MM.1S (cell line): Measurements from ENCODE around the gene ECHDC1.

ENCODE experiments used
- DNase-seq: peaks from one replicate; pipeline ENCODE4 v3.0.0-alpha.2; 2015
- H2AFZ ChIP-seq: fragments of 300-600 bp; sonication (generic); 2 replicates; pipeline ENCODE4 v1.6.0; 2016; ENCODE audit warnings: antibody characterized with exemption, low read length
- H3F3A ChIP-seq: fragments of 300-600 bp; sonication (generic); 2 replicates; pipeline ENCODE4 v1.6.1; 2016; ENCODE audit warnings: mild to moderate bottlenecking, antibody characterized with exemption, low read length, moderate library complexity, mixed read lengths; ENCODE audit not compliant: insufficient read depth
- H3K27ac ChIP-seq: fragments of 300-600 bp; sonication (generic); 2 replicates; pipeline ENCODE4 v1.5.1; 2016; ENCODE audit warnings: mild to moderate bottlenecking, low read length
- H3K27me3 ChIP-seq: fragments of 300-600 bp; sonication (generic); replicated peaks from 2 replicates; pipeline ENCODE4 v1.6.0; 2016; ENCODE audit warnings: low read length; ENCODE audit not compliant: insufficient read depth
- H3K36me3 ChIP-seq: fragments of 300-600 bp; sonication (generic); replicated peaks from 2 replicates; pipeline ENCODE4 v1.6.1; 2016; ENCODE audit warnings: mild to moderate bottlenecking, low read length, mixed read lengths; ENCODE audit not compliant: insufficient read depth
- H3K4me1 ChIP-seq: fragments of 300-600 bp; sonication (generic); 2 replicates; pipeline ENCODE4 v1.6.1; 2016; ENCODE audit warnings: low read length, mixed read lengths
- H3K4me2 ChIP-seq: fragments of 300-600 bp; sonication (generic); 2 replicates; pipeline ENCODE4 v1.6.0; 2016; ENCODE audit warnings: low read depth, low read length
- H3K4me3 ChIP-seq: fragments of 300-600 bp; sonication (generic); 2 replicates; pipeline ENCODE4 v1.5.1; 2016; ENCODE audit warnings: low read length, mixed read lengths
- H3K79me2 ChIP-seq: fragments of 300-600 bp; sonication (generic); 2 replicates; pipeline ENCODE4 v1.6.1; 2016; ENCODE audit warnings: mixed run types, low read length, mixed read lengths
- H3K9ac ChIP-seq: fragments of 300-600 bp; sonication (generic); 2 replicates; pipeline ENCODE4 v1.6.1; 2016; ENCODE audit warnings: low read length, mixed read lengths
- H3K9me2 ChIP-seq: fragments of 300-600 bp; sonication (generic); replicated peaks from 2 replicates; pipeline ENCODE4 v1.6.1; 2016; ENCODE audit warnings: mild to moderate bottlenecking, low read length, mixed read lengths; ENCODE audit not compliant: insufficient read depth
- H3K9me3 ChIP-seq: fragments of 300-600 bp; sonication (generic); replicated peaks from 2 replicates; pipeline ENCODE4 v1.6.1; 2016; ENCODE audit warnings: mild to moderate bottlenecking, low read length, mixed read lengths; ENCODE audit not compliant: insufficient read depth
- H4K20me1 ChIP-seq: fragments of 300-600 bp; sonication (generic); 2 replicates; pipeline ENCODE4 v1.6.1; 2016; ENCODE audit warnings: mild to moderate bottlenecking, low read length, moderate library complexity, mixed read lengths; ENCODE audit not compliant: insufficient read depth
- EZH2 ChIP-seq: fragments of 300-600 bp; sonication (generic); optimal IDR thresholded peaks from 2 replicates; pipeline ENCODE3; 2017; ENCODE audit warnings: low read depth, mild to moderate bottlenecking, antibody characterized with exemption, low read length, mixed read lengths
- EZH2phosphoT487 ChIP-seq: fragments of 300-600 bp; sonication (generic); IDR thresholded peaks from 2 replicates; pipeline ENCODE4 v1.6.1; 2018; ENCODE audit warnings: antibody characterized with exemption, low read length
- TF ChIP-seq, protein P1 (sequence below): fragments of 300-600 bp; sonication (generic); IDR thresholded peaks from 2 replicates; pipeline ENCODE4 v1.5.1; 2016; ENCODE audit warnings: antibody characterized with exemption, low read length, mixed read lengths

The ECHDC1 gene

DNA sequence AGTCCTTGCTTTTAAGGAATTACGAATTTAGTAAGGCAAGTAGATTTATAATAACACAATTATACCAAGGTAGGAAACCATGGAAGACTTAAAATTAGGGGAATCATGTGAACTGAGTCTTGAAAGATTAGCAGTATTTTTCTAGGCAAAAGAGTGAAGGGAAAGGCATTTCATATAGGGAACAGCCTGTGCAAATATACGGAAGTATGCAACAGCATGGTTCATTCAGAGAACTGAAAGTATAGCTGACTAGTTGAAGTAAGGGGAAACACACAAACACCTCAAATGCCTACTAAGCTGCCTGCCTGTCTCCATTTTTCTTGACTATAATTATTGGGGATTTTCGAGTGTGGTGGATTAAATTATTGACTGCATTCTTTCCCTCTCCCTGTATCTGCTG is 39.0 kb upstream of the ECHDC1 start:
- Histone ChIP-seq H3K79me2 (no peaks in the 10 kb centered on the region), H3K9me2 (no peaks in the 10 kb centered on the region), H3K9ac (no peak overlapping the region), H3K27me3 (no peaks in the 10 kb centered on the region), H3K4me2 (no peak overlapping the region), H3F3A (no peaks in the 10 kb centered on the region), H3K9me3 (no peaks in the 10 kb centered on the region), H3K4me1 (no peaks in the 10 kb centered on the region), H4K20me1 (no peaks in the 10 kb centered on the region), H3K27ac (no peak overlapping the region), H3K4me3 (no peak overlapping the region), H3K36me3 (no peaks in the 10 kb centered on the region), H2AFZ (no peak overlapping the region)
- TF ChIP-seq EZH2 (no peak), EZH2phosphoT487 (no peak)
- TF ChIP-seq, protein P1, sequence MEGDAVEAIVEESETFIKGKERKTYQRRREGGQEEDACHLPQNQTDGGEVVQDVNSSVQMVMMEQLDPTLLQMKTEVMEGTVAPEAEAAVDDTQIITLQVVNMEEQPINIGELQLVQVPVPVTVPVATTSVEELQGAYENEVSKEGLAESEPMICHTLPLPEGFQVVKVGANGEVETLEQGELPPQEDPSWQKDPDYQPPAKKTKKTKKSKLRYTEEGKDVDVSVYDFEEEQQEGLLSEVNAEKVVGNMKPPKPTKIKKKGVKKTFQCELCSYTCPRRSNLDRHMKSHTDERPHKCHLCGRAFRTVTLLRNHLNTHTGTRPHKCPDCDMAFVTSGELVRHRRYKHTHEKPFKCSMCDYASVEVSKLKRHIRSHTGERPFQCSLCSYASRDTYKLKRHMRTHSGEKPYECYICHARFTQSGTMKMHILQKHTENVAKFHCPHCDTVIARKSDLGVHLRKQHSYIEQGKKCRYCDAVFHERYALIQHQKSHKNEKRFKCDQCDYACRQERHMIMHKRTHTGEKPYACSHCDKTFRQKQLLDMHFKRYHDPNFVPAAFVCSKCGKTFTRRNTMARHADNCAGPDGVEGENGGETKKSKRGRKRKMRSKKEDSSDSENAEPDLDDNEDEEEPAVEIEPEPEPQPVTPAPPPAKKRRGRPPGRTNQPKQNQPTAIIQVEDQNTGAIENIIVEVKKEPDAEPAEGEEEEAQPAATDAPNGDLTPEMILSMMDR: no peak
- DNase-seq: no peak

DNA sequence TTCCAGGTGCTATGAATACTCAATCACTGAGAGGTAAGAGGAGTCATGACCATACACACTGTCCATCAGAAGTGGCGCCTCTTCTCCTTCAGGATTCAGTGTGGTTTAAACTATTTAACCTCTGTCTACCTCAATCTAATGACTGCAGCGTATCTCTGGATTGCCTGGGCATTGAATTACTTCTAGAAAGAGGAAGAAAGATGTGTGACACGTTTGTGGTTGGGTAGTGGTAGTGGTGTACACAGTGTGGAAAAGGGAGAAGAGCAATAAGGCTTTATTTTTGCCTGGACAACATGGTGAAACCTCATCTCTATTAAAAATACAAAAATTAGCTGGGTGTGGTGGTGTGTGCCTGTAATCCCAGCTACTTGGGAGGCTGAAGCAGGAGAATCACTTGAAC is 38.0 kb upstream of the ECHDC1 start:
- no peaks in the 10 kb centered on the region for H3F3A ChIP-seq
- no peak overlapping the region for H3K27ac ChIP-seq
- no peak overlapping the region for H2AFZ ChIP-seq
- H3K9me3 ChIP-seq: no peaks in the 10 kb centered on the region
- H3K9ac ChIP-seq: no peak overlapping the region
- H3K9me2 ChIP-seq: no peaks in the 10 kb centered on the region
- H3K4me1 ChIP-seq: no peaks in the 10 kb centered on the region
- no peak overlapping the region for H3K4me2 ChIP-seq
- no peaks in the 10 kb centered on the region for H3K79me2 ChIP-seq
- no peaks in the 10 kb centered on the region for H4K20me1 ChIP-seq
- no peak overlapping the region for H3K4me3 ChIP-seq
- no peaks in the 10 kb centered on the region for H3K27me3 ChIP-seq
- TF ChIP-seq, protein P1: no peak
- no peak for DNase-seq
- no peaks in the 10 kb centered on the region for H3K36me3 ChIP-seq

DNA sequence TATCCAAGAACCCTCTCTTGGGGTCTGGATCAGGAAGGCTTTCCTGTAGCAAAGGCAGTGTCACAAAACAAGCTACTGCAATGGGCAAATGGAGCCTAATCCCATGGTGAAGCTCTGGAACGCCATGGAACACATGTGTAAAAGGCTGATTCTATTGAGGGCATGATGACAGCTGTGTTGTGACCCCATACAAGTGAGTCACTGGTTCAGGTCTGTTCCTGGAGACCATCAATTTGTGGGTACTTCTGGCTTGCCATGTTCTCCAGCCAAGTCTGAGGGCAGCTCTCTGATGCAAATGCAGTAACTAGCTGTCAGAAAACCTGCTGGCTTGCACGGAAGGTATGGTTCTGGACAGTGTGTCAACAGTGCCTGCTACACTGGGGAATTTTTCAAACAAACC is 33.3 kb upstream of the ECHDC1 start:
- no peaks in the 10 kb centered on the region for H3K36me3 ChIP-seq

More for the DNA sequence above, 33.3 kb upstream of the ECHDC1 start:
- H3K27ac ChIP-seq: no peak overlapping the region
- H3K4me1 ChIP-seq: no peaks in the 10 kb centered on the region
- no peaks in the 10 kb centered on the region for H3K27me3 ChIP-seq
- H3K79me2 ChIP-seq: no peaks in the 10 kb centered on the region
- H4K20me1 ChIP-seq: no peaks in the 10 kb centered on the region
- H3K9me3 ChIP-seq: no peaks in the 10 kb centered on the region
- no peak overlapping the region for H3K4me2 ChIP-seq
- TF ChIP-seq, protein P1: no peak
- no peak for TF ChIP-seq EZH2
- no peak for TF ChIP-seq EZH2phosphoT487
- H3F3A ChIP-seq: no peaks in the 10 kb centered on the region
- no peaks in the 10 kb centered on the region for H3K9me2 ChIP-seq
- no peak overlapping the region for H3K4me3 ChIP-seq
- H2AFZ ChIP-seq: no peak overlapping the region
- H3K9ac ChIP-seq: no peak overlapping the region
- DNase-seq: no peak
